WTC11 (cell line): ENCODE data around the gene ZBTB7B. TPM values are rescaled to one million over a fixed set of nuclear protein-coding genes. Genes with fewer than 3 reads are reported as not detected.
A peak's percentile ranks its signal among the peaks of the same experiment; 100 is the strongest.

ENCODE experiments used
- ATAC-seq: fragments of 200-7000 bp; cut with Tn5 transposase; 2 replicates; pipeline ENCODE4 v1.10.0; 2021; ENCODE audit warnings: mild to moderate bottlenecking, moderate library complexity
- CTCF ChIA-PET: fragments of 300-600 bp; sonication (Branson Sonifier 250); formaldehyde crosslinking; loops from one replicate; lab custom pipeline; 2021; ENCODE audit warnings: antibody characterized with exemption; lab: Charles Lee
- POLR2A ChIA-PET: fragments of 350-600 bp; sonication (Branson Sonifier 250); formaldehyde crosslinking; loops from one replicate; lab custom pipeline; 2021; ENCODE audit warnings: antibody characterized with exemption; lab: Charles Lee
- DNase-seq: peaks from one replicate; pipeline ENCODE4 v3.0.0; 2021; ENCODE audit warnings: low spot score
- H3K27ac Mint-ChIP-seq: 2 replicates; pipeline ENCODE4 v1.8.0; 2021; ENCODE audit warnings: mixed read lengths
- H3K27me3 Mint-ChIP-seq: 2 replicates; pipeline ENCODE4 v1.8.0; 2021; ENCODE audit warnings: low read depth, mild to moderate bottlenecking, moderate library complexity, mixed read lengths
- H3K36me3 Mint-ChIP-seq: 2 replicates; pipeline ENCODE4 v1.8.0; 2021; ENCODE audit warnings: mixed read lengths
- H3K4me1 Mint-ChIP-seq: 2 replicates; pipeline ENCODE4 v1.8.0; 2022; ENCODE audit warnings: mixed read lengths
- H3K4me3 Mint-ChIP-seq: 2 replicates; pipeline ENCODE4 v1.8.0; 2021; ENCODE audit warnings: mild to moderate bottlenecking, moderate library complexity, mixed read lengths
- H3K9me3 Mint-ChIP-seq: 2 replicates; pipeline ENCODE4 v1.8.0; 2021; ENCODE audit warnings: mixed read lengths
- ATF2 ChIP-seq: sonication (generic); formaldehyde crosslinking; IDR thresholded peaks from 2 replicates; pipeline ENCODE4 v1.8.1; 2022; ENCODE audit warnings: low read depth, missing genetic modification reagents, borderline replicate concordance
- ATF6 ChIP-seq: sonication (generic); formaldehyde crosslinking; IDR thresholded peaks from 2 replicates; pipeline ENCODE4 v1.8.1; 2023; ENCODE audit warnings: mild to moderate bottlenecking, missing genetic modification reagents
- CBFB ChIP-seq: sonication (generic); formaldehyde crosslinking; IDR thresholded peaks from 2 replicates; pipeline ENCODE4 v1.8.1; 2022; ENCODE audit warnings: mild to moderate bottlenecking, low read depth, missing genetic modification reagents
- ETV6 ChIP-seq: sonication (generic); formaldehyde crosslinking; IDR thresholded peaks from 2 replicates; pipeline ENCODE4 v1.8.1; 2022; ENCODE audit warnings: mild to moderate bottlenecking, missing genetic modification reagents
- FOXK1 ChIP-seq: sonication (generic); formaldehyde crosslinking; IDR thresholded peaks from 2 replicates; pipeline ENCODE4 v1.8.0; 2022; ENCODE audit warnings: mild to moderate bottlenecking, moderate library complexity, missing genetic modification reagents
- GABPB1 ChIP-seq: sonication (generic); formaldehyde crosslinking; IDR thresholded peaks from 2 replicates; pipeline ENCODE4 v1.8.1; 2023; ENCODE audit warnings: mild to moderate bottlenecking, missing genetic modification reagents
- HMGXB4 ChIP-seq: sonication (generic); formaldehyde crosslinking; IDR thresholded peaks from 2 replicates; pipeline ENCODE4 v1.8.1; 2023; ENCODE audit warnings: mild to moderate bottlenecking, moderate library complexity, missing genetic modification reagents
- JUN ChIP-seq: sonication (generic); formaldehyde crosslinking; IDR thresholded peaks from 2 replicates; pipeline ENCODE4 v1.8.0; 2023; ENCODE audit warnings: mild to moderate bottlenecking, missing genetic modification reagents
- MLX ChIP-seq: sonication (generic); formaldehyde crosslinking; IDR thresholded peaks from 2 replicates; pipeline ENCODE4 v1.8.1; 2023; ENCODE audit warnings: mild to moderate bottlenecking, missing genetic modification reagents, moderate library complexity
- MYBL2 ChIP-seq: sonication (generic); formaldehyde crosslinking; IDR thresholded peaks from 2 replicates; pipeline ENCODE4 v1.8.1; 2023; ENCODE audit warnings: mild to moderate bottlenecking, moderate library complexity, missing genetic modification reagents
- NR1H2 ChIP-seq: sonication (generic); formaldehyde crosslinking; IDR thresholded peaks from 2 replicates; pipeline ENCODE4 v1.9.0; 2021; ENCODE audit warnings: mild to moderate bottlenecking, moderate library complexity, missing genetic modification reagents
- NR3C1 ChIP-seq: sonication (generic); formaldehyde crosslinking; conservative IDR thresholded peaks from 2 replicates; pipeline ENCODE4 v1.8.1; 2023; ENCODE audit warnings: low read depth, mild to moderate bottlenecking, missing genetic modification reagents
- RORB ChIP-seq: fragments of 250-450 bp; sonication (Bioruptor Pico); IDR thresholded peaks from 2 replicates; pipeline ENCODE4 v1.9.0; 2021; ENCODE audit warnings: mild to moderate bottlenecking
- SMAD3 ChIP-seq: sonication (generic); formaldehyde crosslinking; IDR thresholded peaks from 2 replicates; pipeline ENCODE4 v1.8.0; 2022; ENCODE audit warnings: missing genetic modification reagents, mild to moderate bottlenecking, borderline replicate concordance
- SMAD4 ChIP-seq: sonication (generic); formaldehyde crosslinking; IDR thresholded peaks from 2 replicates; pipeline ENCODE4 v1.8.0; 2022; ENCODE audit warnings: mild to moderate bottlenecking, missing genetic modification reagents
- SP1 ChIP-seq: sonication (generic); formaldehyde crosslinking; conservative IDR thresholded peaks from 2 replicates; pipeline ENCODE4 v1.8.1; 2022; ENCODE audit warnings: missing genetic modification reagents
- USF2 ChIP-seq: sonication (generic); formaldehyde crosslinking; IDR thresholded peaks from 2 replicates; pipeline ENCODE4 v1.8.1; 2023; ENCODE audit warnings: mild to moderate bottlenecking, missing genetic modification reagents, moderate library complexity
- ZMAT4 ChIP-seq: fragments of 250-450 bp; sonication (Bioruptor Pico); IDR thresholded peaks from 2 replicates; pipeline ENCODE4 v1.9.0; 2021; ENCODE audit warnings: mild to moderate bottlenecking
- ZNF138 ChIP-seq: sonication (generic); formaldehyde crosslinking; conservative IDR thresholded peaks from 2 replicates; pipeline ENCODE4 v1.8.1; 2022; ENCODE audit warnings: mild to moderate bottlenecking, moderate library complexity, missing genetic modification reagents
- ZNF232 ChIP-seq: sonication (generic); formaldehyde crosslinking; IDR thresholded peaks from 2 replicates; pipeline ENCODE4 v1.8.0; 2022; ENCODE audit warnings: mild to moderate bottlenecking, missing genetic modification reagents
- ZNF317 ChIP-seq: sonication (generic); formaldehyde crosslinking; IDR thresholded peaks from 2 replicates; pipeline ENCODE4 v1.8.1; 2023; ENCODE audit warnings: low read depth, mild to moderate bottlenecking, moderate library complexity, missing genetic modification reagents, borderline replicate concordance
- ZNF396 ChIP-seq: fragments of 250-450 bp; sonication (Bioruptor Pico); IDR thresholded peaks from 2 replicates; pipeline ENCODE4 v1.8.0; 2021; ENCODE audit warnings: mild to moderate bottlenecking, moderate library complexity, borderline replicate concordance
- ZNF416 ChIP-seq: fragments of 250-450 bp; sonication (Bioruptor Pico); IDR thresholded peaks from 2 replicates; pipeline ENCODE4 v1.9.0; 2021; ENCODE audit warnings: mild to moderate bottlenecking, inconsistent platforms
- ZNF512 ChIP-seq: sonication (generic); formaldehyde crosslinking; IDR thresholded peaks from 2 replicates; pipeline ENCODE4 v1.8.1; 2022; ENCODE audit warnings: missing genetic modification reagents, borderline replicate concordance
- ZNF671 ChIP-seq: fragments of 250-450 bp; sonication (Bioruptor Pico); IDR thresholded peaks from 2 replicates; pipeline ENCODE4 v1.8.0; 2021; ENCODE audit warnings: mild to moderate bottlenecking
- ZSCAN18 ChIP-seq: fragments of 250-450 bp; sonication (Bioruptor Pico); IDR thresholded peaks from 2 replicates; pipeline ENCODE4 v2.1.2; 2022; ENCODE audit warnings: mild to moderate bottlenecking, moderate library complexity
- total RNA-seq: library from RNA; stranded (reverse); gene quantifications from 3 replicates; pipeline ENCODE4 v1.2.3, GENCODE V29; 2021

The ZBTB7B gene
- total RNA-seq, 1 experiment from 2014 or later: 29.8 TPM

GRCh38 chr1:155017041-155017945, 14.7 kb downstream of the ZBTB7B start:
- ATAC-seq (peak; percentile 88), DNase-seq (peak; percentile 93)
- peaks cover 4% of the 10 kb centered on the region; the same call in 1 of the 2 replicates for H3K27me3 Mint-ChIP-seq
- peaks cover 8% of the 10 kb centered on the region; the same call in 1 of the 2 replicates for H3K36me3 Mint-ChIP-seq
- peak overlapping the region; percentile 70 for H3K27ac Mint-ChIP-seq
- ChIA-PET CTCF (interaction anchor here (0.6 to 6.8 kb wide), 51 partner anchors 9 to 396 kb away, joined by 3 to 79 read pairs (median 6); partner anchors contain the start of genes ADAM15, DCST1, DCST2 and EFNA3), POLR2A (interaction anchor here (0.6 to 3.5 kb wide), 16 partner anchors 12 to 1151 kb away, joined by 3 to 28 read pairs (median 4); partner anchors contain the start of genes ADAM15, CHRNB2, FLAD1 and LENEP)
- H3K4me1 Mint-ChIP-seq: peaks cover 46% of the 10 kb centered on the region
- H3K4me3 Mint-ChIP-seq: peak overlapping the region; percentile 62
- no peaks in the 10 kb centered on the region for H3K9me3 Mint-ChIP-seq
- peak; percentile 80 for TF ChIP-seq GABPB1 (CRISPR knock-in tag)
- no peak for TF ChIP-seq ATF2 (CRISPR knock-in tag)
- TF ChIP-seq ZNF396 (CRISPR knock-in tag): no peak
- peak; percentile 100 for TF ChIP-seq HMGXB4 (CRISPR knock-in tag)
- TF ChIP-seq ZNF416 (CRISPR knock-in tag): no peak
- TF ChIP-seq ZSCAN18 (CRISPR knock-in tag): no peak
- TF ChIP-seq ZNF138 (CRISPR knock-in tag): peak; percentile 80; the same call in 1 of the 2 replicates
- no peak for TF ChIP-seq SMAD4 (CRISPR knock-in tag)
- 0 out of 2 replicates have a peak, but pooled peaks have one; percentile 45 for TF ChIP-seq CBFB (CRISPR knock-in tag)
- no peak for TF ChIP-seq NR1H2
- TF ChIP-seq ETV6 (CRISPR knock-in tag): peak; percentile 97
- TF ChIP-seq ZNF317 (CRISPR knock-in tag): 0 out of 2 replicates have a peak, but pooled peaks have one; percentile 19
- peak; percentile 94 for TF ChIP-seq SP1 (CRISPR knock-in tag)
- peak; percentile 62; the same call in 1 of the 2 replicates for TF ChIP-seq MYBL2 (CRISPR knock-in tag)
- no peak for TF ChIP-seq JUN (CRISPR knock-in tag)
- no peak for TF ChIP-seq RORB
- TF ChIP-seq ZNF232 (CRISPR knock-in tag): peak; percentile 56
- TF ChIP-seq USF2 (CRISPR knock-in tag): peak; percentile 26; the same call in 1 of the 2 replicates
- TF ChIP-seq MLX (CRISPR knock-in tag): no peak
- TF ChIP-seq NR3C1 (CRISPR knock-in tag): no peak
- no peak for TF ChIP-seq ZMAT4 (CRISPR knock-in tag)
- no peak for TF ChIP-seq ATF6 (CRISPR knock-in tag)
- TF ChIP-seq ZNF512 (CRISPR knock-in tag): no peak
- TF ChIP-seq ZNF671 (CRISPR knock-in tag): no peak
- TF ChIP-seq FOXK1 (CRISPR knock-in tag): peak; percentile 81
- TF ChIP-seq SMAD3 (CRISPR knock-in tag): peak; percentile 44; the same call in 1 of the 2 replicates
